NT2/D1 (cell line): ENCODE measurements around the gene ESR2.

Experiments used
- SUZ12 ChIP-seq: IDR thresholded peaks from 2 replicates; pipeline ENCODE4 v1.6.1; 2011; ENCODE audit not compliant: insufficient read length, insufficient read depth; ENCODE audit errors: extremely low read depth
- YY1 ChIP-seq: IDR thresholded peaks from 2 replicates; pipeline ENCODE4 v1.6.1; 2011; ENCODE audit not compliant: insufficient read length, insufficient read depth
- ZNF274 ChIP-seq: IDR thresholded peaks from 2 replicates; pipeline ENCODE4 v1.6.1; 2011; ENCODE audit warnings: mild to moderate bottlenecking, low read depth, low read length

DNA sequence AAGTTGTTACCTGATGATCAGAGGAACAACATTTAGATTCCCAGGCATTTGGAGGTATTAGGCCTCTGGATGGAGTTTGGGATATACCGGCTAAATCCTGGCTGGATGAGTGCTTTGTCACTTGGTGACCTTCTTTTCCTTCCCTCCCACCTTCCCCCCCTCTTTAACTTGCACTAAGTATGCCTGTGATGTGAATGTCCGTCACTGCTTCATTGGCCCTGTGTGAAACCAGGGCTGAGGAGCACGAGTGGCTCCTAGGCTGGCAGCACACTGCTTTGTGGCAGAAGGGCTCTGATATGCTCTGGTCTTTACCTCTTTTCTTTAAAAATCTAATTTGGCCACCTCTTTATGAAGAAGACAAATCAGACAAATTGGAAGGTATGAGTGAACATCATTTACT lies 95.7 kb downstream of the ESR2 start:
- no peak for TF ChIP-seq YY1
- TF ChIP-seq ZNF274, result no peak
- no peak for TF ChIP-seq SUZ12
